H54 (cell line): Measurements from ENCODE around the gene DST.
A peak's percentile ranks its signal among the peaks of the same experiment; 100 is the strongest.

Experiments
- DNase-seq: peaks from one replicate; pipeline ENCODE4 v3.0.0; 2011; ENCODE audit warnings: low spot score, mixed read lengths; ENCODE audit not compliant: insufficient read length
- FAIRE-seq: peaks from 3 replicates; lab custom pipeline; 2011; peaks lifted over from hg19 to GRCh38; lab: Jason Lieb, UNC
- POLR2A ChIP-seq: IDR thresholded peaks from 2 replicates; pipeline ENCODE4 v1.6.1; 2011; ENCODE audit warnings: low read depth, mild to moderate bottlenecking, low read length

Gene DST

GRCh38 chr6:56624728-56625069, 18.0 kb downstream of the DST start:
- no peak for TF ChIP-seq POLR2A
- no peak for DNase-seq
- FAIRE-seq, result no peak

DNA sequence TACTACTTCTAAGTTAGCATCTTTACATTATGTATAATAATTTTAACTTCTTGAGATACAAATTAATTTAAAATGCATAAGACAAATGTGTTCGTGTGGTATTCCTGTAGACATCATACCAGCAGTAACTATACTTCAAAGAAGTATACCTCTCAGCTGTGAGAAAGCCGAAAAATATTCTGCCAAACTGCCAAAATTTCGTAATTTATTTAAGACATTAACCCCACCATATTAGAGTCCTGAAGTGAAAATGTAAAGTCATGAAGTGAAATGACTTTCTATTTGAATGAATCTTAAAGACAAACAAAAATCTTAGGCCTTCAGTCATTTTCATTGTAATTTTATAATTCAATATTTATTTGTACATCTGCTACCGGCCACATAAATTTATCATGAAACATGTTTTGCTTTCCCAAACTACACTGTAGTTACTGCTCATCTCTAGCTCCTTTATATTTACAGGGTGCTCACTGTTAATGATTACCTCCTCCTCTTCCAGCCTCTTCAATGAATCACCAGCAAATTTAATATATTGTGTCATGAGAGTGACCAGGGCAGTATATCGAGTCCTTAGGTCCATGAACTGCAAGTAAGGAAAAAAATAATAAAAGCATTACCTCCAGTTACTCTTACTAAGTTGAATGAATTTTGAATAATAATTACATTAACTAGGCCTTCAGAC, 18.5 kb downstream of the DST start:
- DNase-seq (no peak), FAIRE-seq (peak; percentile 41)
- TF ChIP-seq POLR2A, result no peak

GRCh38 chr6:56620229-56620868, 22.3 kb downstream of the DST start:
- DNase-seq (no peak), FAIRE-seq (peak; percentile 55)
- no peak for TF ChIP-seq POLR2A

DNA sequence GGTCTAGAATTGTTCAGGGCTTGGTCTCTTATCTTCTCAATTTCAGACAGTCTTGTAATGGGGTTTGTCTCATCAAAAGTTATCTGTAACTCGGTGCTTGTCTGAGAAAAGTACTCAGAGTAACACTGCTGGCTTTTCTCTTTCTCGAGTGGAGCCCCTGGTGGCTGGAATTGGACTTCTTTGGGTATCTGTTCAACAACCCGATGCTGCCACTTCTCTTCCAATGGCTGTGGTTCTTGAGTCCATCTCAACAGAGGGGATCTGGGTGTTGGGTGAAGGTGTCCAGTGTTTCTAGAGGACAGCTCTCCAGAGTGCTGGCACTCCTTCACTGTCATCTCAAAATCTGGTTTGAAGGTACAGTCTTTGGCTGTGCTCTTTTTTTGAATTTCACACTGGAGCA, 24.6 kb downstream of the DST start:
- no peak for TF ChIP-seq POLR2A
- FAIRE-seq, result no peak
- DNase-seq, result no peak

DNA sequence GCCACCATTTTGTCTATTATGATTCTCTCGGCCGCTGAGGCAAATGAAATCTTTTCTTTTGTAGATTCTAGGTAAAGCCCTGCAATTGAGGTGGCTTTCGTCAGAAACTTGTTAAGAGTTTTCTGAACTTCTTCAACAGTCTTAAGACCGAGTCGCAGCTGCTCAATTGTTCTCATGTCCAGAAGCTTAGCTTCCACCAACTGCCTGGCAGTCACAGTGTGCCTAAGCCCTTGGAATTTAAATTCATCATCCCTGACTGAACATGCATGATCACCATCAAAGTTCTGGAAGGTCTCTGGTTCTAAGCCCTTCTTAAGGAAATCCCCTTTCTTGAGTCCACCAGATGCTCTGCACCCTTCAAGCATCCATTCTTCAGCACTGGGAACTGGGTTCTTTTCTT, 25.7 kb downstream of the DST start:
- DNase-seq, result no peak
- no peak for TF ChIP-seq POLR2A
- peak; percentile 65 for FAIRE-seq

GRCh38 chr6:56613247-56613851, 29.3 kb downstream of the DST start:
- FAIRE-seq (no peak), DNase-seq (no peak)
- TF ChIP-seq POLR2A, result no peak

DNA sequence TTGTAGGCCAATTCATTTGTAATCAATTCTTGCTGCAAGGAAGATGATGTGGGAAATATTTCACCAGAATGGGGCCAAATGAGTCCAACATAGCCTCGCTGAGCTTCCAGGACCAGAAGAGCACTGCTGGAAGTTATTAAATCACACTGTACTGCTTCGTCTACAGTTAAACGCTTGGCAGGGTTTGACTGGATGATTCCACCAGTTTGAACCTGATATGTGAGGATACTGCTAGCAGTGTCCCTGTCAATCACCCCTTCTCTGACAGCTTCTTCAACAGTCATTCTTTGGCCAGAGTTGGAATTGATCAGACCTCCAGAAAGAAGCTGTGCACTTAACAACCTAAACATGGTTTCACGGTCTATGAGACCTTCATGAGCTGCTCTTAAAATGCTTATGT, 34.4 kb downstream of the DST start:
- DNase-seq, result no peak
- TF ChIP-seq POLR2A, result no peak
- FAIRE-seq, result no peak

- TF ChIP-seq POLR2A, result no peak
- no peak for FAIRE-seq
- no peak for DNase-seq
These were observed 35.5 kb downstream of the DST start for GRCh38 chr6:56607111-56607752.

DNA sequence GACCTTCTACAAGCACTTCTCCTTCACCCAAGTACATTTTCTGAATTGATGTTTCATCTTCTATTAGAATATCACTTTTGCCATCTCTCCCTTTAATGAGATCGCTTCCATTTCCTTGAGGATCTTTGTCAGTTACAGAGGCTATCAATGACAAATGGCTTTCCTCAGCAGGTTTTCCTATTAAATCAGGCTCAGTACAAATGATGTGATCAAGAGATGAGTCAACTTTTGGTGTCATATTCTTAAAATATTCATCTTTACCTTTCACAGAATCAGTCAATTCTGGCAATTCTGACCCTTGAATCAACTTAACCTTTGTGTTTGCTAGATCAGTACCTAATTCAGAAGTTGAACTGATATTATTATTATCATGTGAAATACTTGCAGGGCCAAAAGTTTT, 37.3 kb downstream of the DST start:
- FAIRE-seq, result no peak
- no peak for DNase-seq
- no peak for TF ChIP-seq POLR2A

DNA sequence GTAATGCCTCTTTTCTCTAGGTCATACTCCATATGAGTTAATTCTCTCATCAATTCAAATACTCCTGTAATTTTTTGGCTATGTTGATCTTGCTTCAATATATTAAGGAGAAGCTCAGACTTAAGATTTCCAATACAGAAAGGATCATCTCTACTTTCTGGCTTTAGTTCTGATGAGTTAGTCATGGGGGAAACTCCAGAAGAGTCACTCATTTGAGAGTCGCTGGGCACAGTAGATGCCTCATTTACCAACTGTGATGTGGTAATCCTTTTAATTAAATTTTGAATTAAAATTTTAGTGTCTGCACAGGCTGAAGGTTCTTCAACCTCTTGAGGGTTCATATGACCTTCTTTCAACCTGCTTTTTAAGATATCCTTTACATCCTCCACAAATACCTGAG, 38.5 kb downstream of the DST start:
- TF ChIP-seq POLR2A, result no peak
- DNase-seq (no peak), FAIRE-seq (peak; percentile 89)

DNA sequence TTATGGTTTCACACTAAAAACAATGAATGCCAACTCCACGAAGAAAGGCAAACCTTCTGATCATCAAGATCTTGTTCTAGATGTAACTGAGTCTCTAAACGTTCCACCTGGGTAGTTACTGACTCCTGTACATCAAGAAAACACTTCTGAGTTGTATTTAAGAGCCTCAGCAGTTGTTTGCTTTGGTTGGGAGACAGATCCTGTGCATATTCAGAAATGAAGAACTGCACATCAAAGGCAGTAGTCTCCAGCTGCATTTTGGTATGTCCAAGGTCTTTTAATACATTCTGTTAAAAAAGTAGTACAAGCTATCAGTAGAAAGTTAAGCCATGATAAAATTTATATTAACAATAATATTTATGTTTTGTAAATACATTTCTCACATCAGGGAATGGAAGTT, 41.3 kb downstream of the DST start:
- FAIRE-seq (no peak), DNase-seq (no peak)
- TF ChIP-seq POLR2A, result no peak

DNA sequence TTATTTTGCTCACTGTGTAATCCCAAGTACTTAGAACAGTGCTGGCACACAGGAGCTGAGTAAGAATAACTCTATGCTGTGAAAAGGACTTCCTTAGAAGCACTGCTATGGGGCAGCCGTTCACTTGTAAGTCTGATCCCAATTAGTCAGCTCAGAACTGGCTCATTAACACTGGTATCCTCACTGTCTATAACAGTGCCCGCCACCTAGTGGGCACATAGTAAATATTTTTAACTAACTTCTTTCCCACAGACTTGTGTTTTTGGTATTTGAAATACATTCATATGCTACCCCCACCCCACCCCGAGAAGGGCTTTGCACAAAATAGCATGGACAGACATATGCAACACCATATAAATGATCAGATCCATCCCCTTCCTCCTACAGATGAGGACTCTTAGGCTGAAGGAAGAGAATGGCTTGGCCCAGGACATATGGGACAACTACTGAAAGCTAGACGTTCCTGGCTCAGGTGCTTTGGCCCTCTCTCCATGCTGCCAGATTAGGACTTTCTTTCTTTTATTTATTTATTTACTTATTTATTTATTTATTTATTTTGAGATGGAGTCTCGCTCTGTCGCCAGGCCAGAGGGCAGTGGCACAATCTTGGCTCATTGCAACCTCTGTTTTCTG, 47.1 kb downstream of the DST start:
- DNase-seq, result peak; percentile 7
- FAIRE-seq, result no peak
- TF ChIP-seq POLR2A, result no peak

DNA sequence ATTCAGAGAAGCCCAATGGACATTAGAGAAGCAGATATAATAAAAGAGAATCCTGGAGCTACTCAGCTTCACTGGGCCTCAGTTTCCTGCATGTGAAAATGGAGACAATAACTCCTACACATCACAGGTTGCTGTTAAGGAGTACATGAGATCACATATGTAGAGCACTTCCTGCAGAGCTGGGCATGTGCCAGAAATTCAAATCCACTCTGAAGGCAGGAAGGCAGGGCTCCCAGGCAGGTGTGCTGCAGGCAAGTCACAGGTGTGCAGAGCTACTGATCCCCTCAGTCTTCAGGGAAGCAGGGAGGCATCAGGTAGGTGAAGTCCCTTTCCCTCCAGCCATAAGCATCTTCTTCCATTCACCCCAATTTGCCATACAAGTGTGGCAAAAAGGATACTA, 48.0 kb downstream of the DST start:
- no peak for TF ChIP-seq POLR2A
- DNase-seq (no peak), FAIRE-seq (no peak)

DNA sequence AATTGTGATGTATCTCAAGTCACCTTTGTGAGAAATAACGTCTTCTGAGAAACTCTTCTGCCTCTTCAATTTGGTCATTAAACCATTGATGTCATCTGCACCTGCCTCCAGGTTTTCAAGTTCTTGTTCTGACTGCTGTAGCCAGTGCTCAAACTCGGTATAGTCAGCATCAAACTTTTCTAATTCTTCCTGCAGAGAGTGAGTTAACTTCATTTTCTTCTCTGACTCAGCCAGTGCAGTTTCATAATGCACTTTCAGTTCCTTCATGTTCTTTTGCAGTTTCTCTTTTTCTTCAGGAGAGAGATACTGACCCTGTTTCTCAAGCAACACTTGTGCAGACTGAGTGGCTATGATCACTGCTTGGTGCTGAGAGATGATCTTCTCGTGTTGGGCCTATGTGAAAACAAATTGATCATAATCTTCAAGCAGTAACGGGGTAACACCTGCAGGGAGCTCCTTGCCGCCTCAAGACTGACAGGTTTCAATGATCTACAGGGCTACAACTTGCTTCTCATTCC, 48.8 kb downstream of the DST start:
- DNase-seq (no peak), FAIRE-seq (no peak)

More for the DNA sequence above, 48.8 kb downstream of the DST start:
- TF ChIP-seq POLR2A, result no peak
